ENCODE results near the gene MSANTD1. TPM values are rescaled to one million over a fixed set of nuclear protein-coding genes. Genes with fewer than 3 reads are reported as not detected.

The MSANTD1 gene
- total and polyA plus RNA-seq, 3 experiments from 2014 or later: 0.38 to 0.46 TPM; not detected in 1

DNA sequence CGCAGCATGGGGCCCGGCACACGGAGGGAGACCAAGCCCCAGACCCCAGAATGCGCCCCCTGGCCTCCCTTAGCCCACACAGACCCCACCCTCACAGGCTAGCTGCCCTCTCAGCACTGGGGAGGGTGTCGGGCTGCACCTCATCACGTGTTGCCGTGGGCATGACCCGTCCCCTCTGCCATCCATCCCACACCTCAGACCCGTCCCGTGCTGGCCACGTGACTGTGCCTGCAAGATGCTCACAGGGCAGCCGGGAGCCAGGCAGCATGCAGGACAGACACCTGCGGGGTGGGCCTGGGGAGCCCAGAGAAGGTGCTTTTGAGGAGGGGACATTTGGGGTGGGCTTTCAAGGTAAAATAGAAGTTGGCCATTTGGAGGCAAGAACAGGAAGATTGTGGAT is 4.8 kb downstream of the MSANTD1 start:
- no peak overlapping the region for H3K27ac ChIP-seq (ENCODE audit: low read depth, low read length)
- POLR2A ChIA-PET: no interaction called here
- Mint-ChIP-seq H3K9me3 (peaks cover 0 to 2% (median 0%) of the 10 kb centered on the region in 5 donors), H3K27me3 (no peaks in the 10 kb centered on the region), H3K4me3 (no peak overlapping the region), H3K36me3 (peaks cover 0 to 13% (median 0%) of the 10 kb centered on the region in 3 donors), H3K27ac (no peak overlapping the region), H3K4me1 (no peaks in the 10 kb centered on the region)
- H3K27me3 ChIP-seq (ENCODE audit: insufficient read depth, low read length, poor library complexity, severe bottlenecking): no peaks in the 10 kb centered on the region
- no peak for DNase-seq
- no peaks in the 10 kb centered on the region for H3K4me1 ChIP-seq (ENCODE audit: insufficient read depth, low read length)
- H3K9me3 ChIP-seq (ENCODE audit: low read length): no peaks in the 10 kb centered on the region
- CTCF ChIA-PET: no interaction called here
- H3K36me3 ChIP-seq (ENCODE audit: insufficient read depth, low read length): no peaks in the 10 kb centered on the region
- H3K4me3 ChIP-seq (ENCODE audit: low read length): no peak overlapping the region

DNA sequence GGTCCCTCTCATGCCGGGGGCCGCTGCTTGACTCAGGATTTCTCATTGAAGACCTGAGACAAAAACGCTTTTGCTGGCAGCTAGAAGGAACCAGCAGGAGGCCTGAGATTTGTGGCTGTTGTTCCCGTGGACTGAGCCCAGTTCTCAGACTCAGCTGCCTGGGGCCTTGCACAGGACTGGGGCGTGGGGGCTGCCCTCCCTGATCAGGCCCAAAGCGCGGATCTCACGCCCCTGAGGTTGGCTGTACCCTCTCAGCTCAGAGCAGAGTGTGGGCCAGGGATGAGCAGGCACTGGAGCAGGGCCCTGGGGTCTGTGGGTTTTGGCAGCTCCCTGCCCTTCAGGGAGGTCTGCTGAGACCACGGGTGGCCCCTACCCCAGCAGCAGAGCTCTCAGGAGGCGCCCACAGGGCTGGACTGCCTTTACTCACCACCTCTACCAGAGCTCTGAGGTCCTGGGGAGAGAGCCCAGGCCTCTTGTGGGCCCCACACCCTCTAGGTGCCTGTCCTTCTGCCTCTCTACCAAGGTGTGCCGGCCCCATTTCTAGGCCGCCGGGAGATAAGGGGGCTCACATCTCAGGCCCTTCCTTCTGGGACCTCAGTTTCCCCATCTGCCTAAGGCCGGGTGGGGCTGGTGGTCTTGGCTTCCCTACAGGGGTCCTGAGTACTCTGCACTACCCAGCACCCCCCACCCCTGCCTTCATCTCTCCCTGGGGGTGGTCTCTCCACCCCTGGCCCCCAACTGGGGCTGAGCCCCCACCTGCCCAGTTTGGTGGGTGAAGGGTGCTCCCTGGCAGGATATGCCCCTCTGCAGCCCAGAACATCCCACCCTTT is 5.6 kb downstream of the MSANTD1 start:
- Histone ChIP-seq H3K36me3 (ENCODE audit: insufficient read depth, low read length) (no peaks in the 10 kb centered on the region), H3K27ac (ENCODE audit: low read depth, low read length) (no peak overlapping the region), H3K4me3 (ENCODE audit: low read length) (no peak overlapping the region), H3K9me3 (ENCODE audit: low read length) (no peaks in the 10 kb centered on the region), H3K27me3 (ENCODE audit: insufficient read depth, low read length, poor library complexity, severe bottlenecking) (no peaks in the 10 kb centered on the region), H3K4me1 (ENCODE audit: insufficient read depth, low read length) (no peaks in the 10 kb centered on the region)
- Mint-ChIP-seq H3K36me3 (peaks cover 0 to 13% (median 0%) of the 10 kb centered on the region in 3 donors), H3K9me3 (peaks cover 0 to 2% (median 0%) of the 10 kb centered on the region in 5 donors), H3K4me1 (no peaks in the 10 kb centered on the region), H3K27me3 (no peaks in the 10 kb centered on the region), H3K27ac (no peak overlapping the region), H3K4me3 (no peak overlapping the region)
- ChIA-PET POLR2A (no interaction called here), CTCF (no interaction called here)
- DNase-seq: peak in 1 of 5 donors; percentile 24

DNA sequence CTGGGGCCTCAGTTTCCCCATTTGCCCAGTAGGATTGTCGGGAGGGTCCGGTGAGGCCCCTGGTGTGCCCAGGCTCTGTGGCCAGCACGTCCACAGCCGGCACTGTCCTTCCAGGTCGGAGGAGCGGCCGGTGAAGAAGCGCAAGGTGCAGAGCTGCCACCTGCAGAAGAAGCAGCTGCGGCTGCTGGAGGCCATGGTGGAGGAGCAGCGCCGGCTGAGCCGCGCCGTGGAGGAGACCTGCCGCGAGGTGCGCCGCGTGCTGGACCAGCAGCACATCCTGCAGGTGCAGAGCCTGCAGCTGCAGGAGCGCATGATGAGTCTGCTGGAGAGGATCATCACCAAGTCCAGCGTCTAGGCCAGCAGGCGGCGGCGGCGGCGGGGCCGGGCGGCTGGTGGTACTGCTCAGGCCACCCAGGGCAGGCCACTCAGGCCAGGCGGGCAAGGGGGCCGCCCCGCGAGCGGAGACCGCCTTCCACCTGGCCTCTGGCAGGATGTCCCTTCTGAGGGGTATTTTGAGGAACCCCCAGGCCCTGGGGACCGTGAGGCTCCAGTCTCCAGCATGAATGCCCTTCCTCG is 6.7 kb downstream of the MSANTD1 start:
- H3K9me3 Mint-ChIP-seq: no peaks in the 10 kb centered on the region
- H3K4me1 ChIP-seq (ENCODE audit: insufficient read depth, low read length): no peaks in the 10 kb centered on the region
- H3K36me3 Mint-ChIP-seq: peaks cover 0 to 13% (median 0%) of the 10 kb centered on the region in 3 donors
- H3K9me3 ChIP-seq (ENCODE audit: low read length): no peaks in the 10 kb centered on the region
- no peak overlapping the region for H3K27ac Mint-ChIP-seq
- ChIA-PET POLR2A (no interaction called here), CTCF (interaction anchor here (1.2 to 1.6 kb wide), 2 partner anchors 36 to 59 kb away, joined by 3 read pairs; no protein-coding TSS in a partner anchor)
- H3K36me3 ChIP-seq (ENCODE audit: insufficient read depth, low read length): no peaks in the 10 kb centered on the region
- H3K27me3 ChIP-seq (ENCODE audit: insufficient read depth, low read length, poor library complexity, severe bottlenecking): no peaks in the 10 kb centered on the region
- H3K27me3 Mint-ChIP-seq: no peaks in the 10 kb centered on the region
- no peak overlapping the region for H3K27ac ChIP-seq (ENCODE audit: low read depth, low read length)
- peak in 1 of 5 donors; percentile 39 for DNase-seq
- H3K4me3 Mint-ChIP-seq: no peak overlapping the region
- no peaks in the 10 kb centered on the region for H3K4me1 Mint-ChIP-seq
- H3K4me3 ChIP-seq (ENCODE audit: low read length): no peak overlapping the region

GRCh38 chr4:3256230-3257102 is 7.5 kb downstream of the MSANTD1 start:
- Histone ChIP-seq H3K27me3 (ENCODE audit: insufficient read depth, low read length, poor library complexity, severe bottlenecking) (no peaks in the 10 kb centered on the region), H3K9me3 (ENCODE audit: low read length) (no peaks in the 10 kb centered on the region), H3K36me3 (ENCODE audit: insufficient read depth, low read length) (no peaks in the 10 kb centered on the region), H3K4me1 (ENCODE audit: insufficient read depth, low read length) (no peaks in the 10 kb centered on the region), H3K27ac (ENCODE audit: low read depth, low read length) (no peak overlapping the region), H3K4me3 (ENCODE audit: low read length) (no peak overlapping the region)
- DNase-seq: peak in 1 of 5 donors; percentile 25
- H3K27me3 Mint-ChIP-seq: no peaks in the 10 kb centered on the region
- no peaks in the 10 kb centered on the region for H3K4me1 Mint-ChIP-seq
- no peak overlapping the region for H3K4me3 Mint-ChIP-seq
- no peak overlapping the region for H3K27ac Mint-ChIP-seq
- ChIA-PET CTCF (interaction anchor here (1.0 to 1.6 kb wide), 3 partner anchors 8 to 60 kb away, joined by 3 read pairs; partner anchors contain the start of gene MSANTD1), POLR2A (no interaction called here)
- peaks cover 0 to 13% (median 0%) of the 10 kb centered on the region in 3 donors for H3K36me3 Mint-ChIP-seq
- H3K9me3 Mint-ChIP-seq: no peaks in the 10 kb centered on the region

- no peak overlapping the region for H3K27ac ChIP-seq (ENCODE audit: low read depth, low read length)
- Mint-ChIP-seq H3K4me3 (no peak overlapping the region), H3K36me3 (peaks cover 0 to 13% (median 0%) of the 10 kb centered on the region in 3 donors), H3K9me3 (no peaks in the 10 kb centered on the region), H3K27ac (no peak overlapping the region), H3K4me1 (no peaks in the 10 kb centered on the region), H3K27me3 (no peaks in the 10 kb centered on the region)
- H3K4me1 ChIP-seq (ENCODE audit: insufficient read depth, low read length): no peaks in the 10 kb centered on the region
- no peaks in the 10 kb centered on the region for H3K9me3 ChIP-seq (ENCODE audit: low read length)
- CTCF ChIA-PET: interaction anchor here (1.0 to 1.6 kb wide), 3 partner anchors 8 to 60 kb away, joined by 3 read pairs; partner anchors contain the start of gene MSANTD1
- no peak overlapping the region for H3K4me3 ChIP-seq (ENCODE audit: low read length)
- DNase-seq: peak in 1 of 5 donors; percentile 34
- H3K27me3 ChIP-seq (ENCODE audit: insufficient read depth, low read length, poor library complexity, severe bottlenecking): no peaks in the 10 kb centered on the region
- H3K36me3 ChIP-seq (ENCODE audit: insufficient read depth, low read length): no peaks in the 10 kb centered on the region
- POLR2A ChIA-PET: no interaction called here
Observed at GRCh38 chr4:3257103-3257555, 8.2 kb downstream of the MSANTD1 start.

DNA sequence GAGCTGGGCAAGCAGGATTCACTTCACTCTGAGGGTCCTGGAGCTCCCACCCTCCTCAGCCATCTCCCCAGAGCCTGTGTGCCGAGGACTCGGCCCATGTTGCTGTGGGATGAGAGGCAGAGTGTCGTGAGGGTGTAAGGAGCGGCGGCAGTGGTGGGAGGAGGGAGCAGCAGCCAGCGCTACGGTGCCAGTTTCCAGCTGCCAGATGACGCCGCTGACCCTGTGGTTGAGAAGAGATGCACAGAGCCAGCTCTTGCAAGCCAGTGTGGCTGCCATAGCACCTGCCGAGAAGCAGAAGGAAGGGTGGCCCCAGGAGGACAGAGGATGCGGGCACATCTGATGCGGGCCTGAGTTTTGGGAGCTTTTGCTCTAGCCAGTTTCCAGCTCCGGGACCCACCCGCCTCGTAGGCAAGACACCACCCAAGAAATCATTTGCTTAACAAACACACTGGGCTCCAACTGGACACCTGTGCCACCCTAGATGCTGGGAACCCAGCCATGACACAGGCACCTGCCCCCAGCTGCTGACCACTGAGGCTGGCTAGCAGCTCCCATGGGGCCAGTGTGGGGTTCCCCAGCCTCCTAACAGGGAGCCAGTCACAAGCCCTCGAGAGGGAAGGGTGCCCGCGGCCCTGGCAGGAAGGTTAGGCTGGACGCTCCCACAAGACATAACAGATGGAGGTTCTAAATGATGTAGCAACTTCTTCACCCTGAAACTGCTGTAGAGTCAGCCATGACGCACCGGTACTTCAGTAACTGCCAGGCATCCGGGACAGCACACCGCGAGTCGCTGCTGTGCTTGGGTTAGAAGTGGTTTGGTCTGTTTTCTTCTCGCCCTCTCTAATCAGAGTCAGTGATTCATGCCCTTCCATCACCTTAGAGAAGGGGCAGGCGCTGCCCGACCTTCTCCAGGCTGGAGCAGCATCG is 8.9 kb downstream of the MSANTD1 start:
- no peak overlapping the region for H3K27ac Mint-ChIP-seq
- Histone ChIP-seq H3K4me1 (ENCODE audit: insufficient read depth, low read length) (no peaks in the 10 kb centered on the region), H3K27me3 (ENCODE audit: insufficient read depth, low read length, poor library complexity, severe bottlenecking) (no peaks in the 10 kb centered on the region), H3K27ac (ENCODE audit: low read depth, low read length) (no peak overlapping the region), H3K4me3 (ENCODE audit: low read length) (no peak overlapping the region), H3K9me3 (ENCODE audit: low read length) (no peaks in the 10 kb centered on the region), H3K36me3 (ENCODE audit: insufficient read depth, low read length) (no peaks in the 10 kb centered on the region)
- no peak overlapping the region for H3K4me3 Mint-ChIP-seq
- peak in 1 of 5 donors; percentile 28 for DNase-seq
- no peaks in the 10 kb centered on the region for H3K9me3 Mint-ChIP-seq
- no peaks in the 10 kb centered on the region for H3K27me3 Mint-ChIP-seq
- H3K4me1 Mint-ChIP-seq: no peaks in the 10 kb centered on the region
- ChIA-PET CTCF (interaction anchor here (0.9 to 1.3 kb wide), 3 partner anchors 9 to 13 kb away, joined by 3 to 4 read pairs (median 3); partner anchors contain the start of gene MSANTD1), POLR2A (no interaction called here)
- peaks cover 0 to 13% (median 0%) of the 10 kb centered on the region in 3 donors for H3K36me3 Mint-ChIP-seq

GRCh38 chr4:3261411-3262207 is 12.7 kb downstream of the MSANTD1 start:
- Histone ChIP-seq H3K4me3 (ENCODE audit: low read length) (no peak overlapping the region), H3K9me3 (ENCODE audit: low read length) (no peaks in the 10 kb centered on the region), H3K27ac (ENCODE audit: low read depth, low read length) (no peak overlapping the region), H3K36me3 (ENCODE audit: insufficient read depth, low read length) (no peaks in the 10 kb centered on the region), H3K4me1 (ENCODE audit: insufficient read depth, low read length) (no peaks in the 10 kb centered on the region), H3K27me3 (ENCODE audit: insufficient read depth, low read length, poor library complexity, severe bottlenecking) (no peaks in the 10 kb centered on the region)
- Mint-ChIP-seq H3K4me1 (no peaks in the 10 kb centered on the region), H3K36me3 (no peaks in the 10 kb centered on the region), H3K9me3 (no peaks in the 10 kb centered on the region), H3K27ac (no peak overlapping the region), H3K27me3 (no peaks in the 10 kb centered on the region), H3K4me3 (no peak overlapping the region)
- POLR2A ChIA-PET: no interaction called here
- DNase-seq: peak in 1 of 5 donors; percentile 35
- CTCF ChIA-PET: no interaction called here

Data from CD8-positive, alpha-beta memory T cell (primary cell).